Measurements from ENCODE around the gene KRT83.

KRT83 gene

DNA sequence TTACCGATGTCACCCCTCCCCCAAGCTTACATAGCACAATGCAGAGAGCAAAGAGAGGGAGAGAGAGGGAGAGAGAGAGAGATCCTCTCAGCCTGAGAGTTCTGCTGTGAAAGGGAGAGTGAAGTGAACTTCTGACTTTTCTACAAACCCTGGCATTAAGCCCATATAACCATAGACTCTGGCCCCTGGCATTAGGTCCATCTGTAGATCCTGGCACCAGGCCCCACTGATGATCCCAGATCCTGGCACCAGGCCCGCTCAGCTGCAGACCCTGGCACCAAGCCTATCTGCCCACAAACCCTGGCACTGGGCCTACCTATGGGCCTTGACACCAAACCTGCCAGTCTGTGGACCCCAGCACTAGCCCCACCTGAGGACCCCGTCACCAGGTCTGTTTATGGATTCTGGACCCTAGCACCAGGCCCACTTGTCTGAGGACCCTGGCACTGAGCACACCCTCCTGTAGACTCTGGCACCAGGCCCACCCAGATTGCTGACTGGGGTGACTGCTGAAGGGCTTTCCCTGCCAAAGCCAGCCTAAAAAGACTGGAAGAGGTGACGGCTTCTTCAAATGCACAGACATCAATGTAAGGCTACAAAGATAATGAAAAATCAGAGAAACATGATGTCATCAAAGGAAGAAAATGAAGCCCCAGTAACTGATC lies 14.5 kb upstream of the KRT83 start:
- FAIRE-seq (no peak), DNase-seq (ENCODE audit: insufficient read length, low spot score) (no peak)
- TF ChIP-seq POLR2AphosphoS5 (IDR thresholded peaks at IDR 0.05; ENCODE audit: low read depth, low read length): no peak
- no peak for TF ChIP-seq POU2F2 (IDR thresholded peaks at IDR 0.05; ENCODE audit: low read depth, low read length)
- no peak for TF ChIP-seq PAX5 (IDR thresholded peaks at IDR 0.05; ENCODE audit: insufficient read depth, low read length, severe bottlenecking)
- TF ChIP-seq POLR2A (IDR thresholded peaks at IDR 0.05; ENCODE audit: low read depth, low read length): no peak
- no peak for TF ChIP-seq TAF1 (IDR thresholded peaks at IDR 0.05; ENCODE audit: low read depth, low read length)
- no peak for TF ChIP-seq SPI1 (IDR thresholded peaks at IDR 0.05; ENCODE audit: low read depth, low read length)

DNA sequence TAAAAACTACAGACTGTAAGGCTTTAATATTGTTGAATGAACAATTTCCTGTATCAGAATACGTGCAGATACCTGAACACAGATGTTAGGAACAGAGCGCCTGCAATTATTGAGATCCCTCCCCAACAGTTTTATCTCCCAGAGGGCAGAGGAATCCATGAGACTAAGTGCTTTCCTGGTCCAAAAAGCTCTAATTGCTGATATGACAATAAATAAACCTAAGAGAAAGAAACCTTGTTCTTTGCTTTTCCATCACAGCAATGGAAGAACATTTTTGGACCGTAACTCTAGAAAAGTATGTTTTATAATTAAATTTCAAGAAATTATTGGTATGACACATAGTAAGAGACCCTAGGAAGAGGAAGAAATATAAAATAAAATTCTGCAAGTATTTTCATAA lies 13.0 kb upstream of the KRT83 start:
- no peak for FAIRE-seq
- TF ChIP-seq POLR2AphosphoS5 (IDR thresholded peaks at IDR 0.05; ENCODE audit: low read depth, low read length): no peak
- DNase-seq (ENCODE audit: insufficient read length, low spot score): no peak

DNA sequence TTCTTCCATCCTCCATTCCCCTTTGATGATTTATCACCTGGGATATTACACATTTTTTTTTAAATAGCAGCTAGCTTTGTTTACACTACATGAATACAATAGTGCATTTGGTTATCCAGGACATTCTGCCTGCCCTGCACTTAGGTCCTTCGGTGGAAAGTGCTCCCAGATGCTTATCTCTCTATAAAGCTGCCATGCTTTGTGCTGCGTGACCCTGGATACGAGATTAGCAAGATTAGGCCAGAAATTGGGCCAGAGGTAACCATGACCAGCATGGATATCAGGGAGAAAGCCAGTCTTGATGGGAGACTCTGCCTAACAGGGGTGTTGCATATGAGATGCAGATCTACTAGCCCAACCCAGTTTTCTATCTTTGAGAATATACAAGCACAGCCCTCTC lies 12.1 kb upstream of the KRT83 start:
- FAIRE-seq: no peak
- DNase-seq (ENCODE audit: insufficient read length, low spot score): no peak
- TF ChIP-seq SPI1 (IDR thresholded peaks at IDR 0.05; ENCODE audit: low read depth, low read length): no peak
- no peak for TF ChIP-seq PAX5 (IDR thresholded peaks at IDR 0.05; ENCODE audit: insufficient read depth, low read length, severe bottlenecking)
- TF ChIP-seq POLR2AphosphoS5 (IDR thresholded peaks at IDR 0.05; ENCODE audit: low read depth, low read length): no peak
- TF ChIP-seq POU2F2 (IDR thresholded peaks at IDR 0.05; ENCODE audit: low read depth, low read length): no peak
- TF ChIP-seq TAF1 (IDR thresholded peaks at IDR 0.05; ENCODE audit: low read depth, low read length): no peak
- no peak for TF ChIP-seq POLR2A (IDR thresholded peaks at IDR 0.05; ENCODE audit: low read depth, low read length)

DNA sequence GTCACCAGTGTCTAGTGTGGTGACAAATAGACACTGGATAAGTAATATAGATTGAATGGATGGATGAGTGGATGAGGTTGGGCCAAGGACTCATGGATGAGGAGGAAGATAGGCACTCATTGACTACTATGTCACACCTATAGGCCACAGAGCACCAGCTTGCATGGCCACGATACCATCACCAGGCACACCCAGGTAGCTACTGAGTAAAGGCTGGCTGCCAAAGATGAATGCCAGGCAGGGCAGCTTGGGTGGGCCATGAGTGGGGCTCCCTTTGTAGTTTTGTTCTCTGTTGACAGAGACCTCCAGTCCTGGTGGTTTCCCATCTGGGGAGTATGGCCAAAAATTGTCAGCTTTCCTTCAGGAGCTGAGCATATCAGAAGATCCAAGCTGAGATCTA lies 11.2 kb upstream of the KRT83 start:
- no peak for TF ChIP-seq POU2F2 (IDR thresholded peaks at IDR 0.05; ENCODE audit: low read depth, low read length)
- TF ChIP-seq PAX5 (IDR thresholded peaks at IDR 0.05; ENCODE audit: insufficient read depth, low read length, severe bottlenecking): no peak
- no peak for TF ChIP-seq TAF1 (IDR thresholded peaks at IDR 0.05; ENCODE audit: low read depth, low read length)
- TF ChIP-seq POLR2A (IDR thresholded peaks at IDR 0.05; ENCODE audit: low read depth, low read length): no peak
- no peak for TF ChIP-seq POLR2AphosphoS5 (IDR thresholded peaks at IDR 0.05; ENCODE audit: low read depth, low read length)
- TF ChIP-seq SPI1 (IDR thresholded peaks at IDR 0.05; ENCODE audit: low read depth, low read length): no peak
- DNase-seq (ENCODE audit: insufficient read length, low spot score) (no peak), FAIRE-seq (no peak)

DNA sequence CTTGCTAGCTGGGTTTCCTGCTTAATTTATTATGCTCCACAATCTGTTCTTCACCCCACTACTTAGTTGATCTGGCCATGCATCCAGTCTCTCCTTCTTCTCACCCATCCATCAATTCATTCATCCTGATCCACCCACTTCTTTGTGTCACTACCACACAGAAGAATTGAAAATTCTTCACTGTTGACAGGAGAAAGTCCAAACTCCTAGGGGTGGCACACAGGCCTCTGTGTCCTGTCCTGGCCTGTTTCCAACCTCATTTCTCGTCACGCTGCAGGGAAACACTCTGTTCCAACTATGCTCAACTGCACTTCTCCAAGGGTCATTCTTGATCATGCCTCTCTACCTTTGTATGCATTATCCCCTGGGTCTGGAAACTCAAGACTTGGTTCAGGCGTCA lies 10.6 kb upstream of the KRT83 start:
- no peak for TF ChIP-seq PAX5 (IDR thresholded peaks at IDR 0.05; ENCODE audit: insufficient read depth, low read length, severe bottlenecking)
- TF ChIP-seq POLR2AphosphoS5 (IDR thresholded peaks at IDR 0.05; ENCODE audit: low read depth, low read length): no peak
- TF ChIP-seq POLR2A (IDR thresholded peaks at IDR 0.05; ENCODE audit: low read depth, low read length): no peak
- TF ChIP-seq SPI1 (IDR thresholded peaks at IDR 0.05; ENCODE audit: low read depth, low read length): no peak
- no peak for TF ChIP-seq POU2F2 (IDR thresholded peaks at IDR 0.05; ENCODE audit: low read depth, low read length)
- TF ChIP-seq TAF1 (IDR thresholded peaks at IDR 0.05; ENCODE audit: low read depth, low read length): no peak
- FAIRE-seq: no peak
- DNase-seq (ENCODE audit: insufficient read length, low spot score): no peak

DNA sequence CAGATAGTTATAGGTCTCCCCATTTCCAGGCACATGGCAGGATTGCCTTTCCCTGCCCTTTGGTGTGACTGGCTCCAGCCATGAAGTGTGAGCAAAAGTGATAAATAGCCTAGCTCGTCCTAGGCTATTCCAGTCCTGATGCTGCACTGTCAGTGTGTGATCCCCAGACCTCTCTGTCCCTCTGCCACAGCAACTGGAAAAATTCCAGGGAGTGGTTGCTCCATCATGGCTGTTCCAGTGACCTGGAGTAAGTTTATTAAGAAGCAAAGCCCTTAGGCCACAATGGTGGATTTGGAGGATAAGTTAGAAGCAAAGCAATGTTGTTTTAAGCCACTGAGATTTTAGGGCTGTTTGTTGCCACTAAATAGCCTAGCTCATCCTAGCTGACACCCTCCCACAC lies 9.8 kb upstream of the KRT83 start:
- FAIRE-seq: no peak
- TF ChIP-seq TAF1 (IDR thresholded peaks at IDR 0.05; ENCODE audit: low read depth, low read length) (no peak), POLR2AphosphoS5 (IDR thresholded peaks at IDR 0.05; ENCODE audit: low read depth, low read length) (no peak), PAX5 (IDR thresholded peaks at IDR 0.05; ENCODE audit: insufficient read depth, low read length, severe bottlenecking) (no peak), POLR2A (IDR thresholded peaks at IDR 0.05; ENCODE audit: low read depth, low read length) (no peak), POU2F2 (IDR thresholded peaks at IDR 0.05; ENCODE audit: low read depth, low read length) (no peak), SPI1 (IDR thresholded peaks at IDR 0.05; ENCODE audit: low read depth, low read length) (no peak)
- no peak for DNase-seq (ENCODE audit: insufficient read length, low spot score)

DNA sequence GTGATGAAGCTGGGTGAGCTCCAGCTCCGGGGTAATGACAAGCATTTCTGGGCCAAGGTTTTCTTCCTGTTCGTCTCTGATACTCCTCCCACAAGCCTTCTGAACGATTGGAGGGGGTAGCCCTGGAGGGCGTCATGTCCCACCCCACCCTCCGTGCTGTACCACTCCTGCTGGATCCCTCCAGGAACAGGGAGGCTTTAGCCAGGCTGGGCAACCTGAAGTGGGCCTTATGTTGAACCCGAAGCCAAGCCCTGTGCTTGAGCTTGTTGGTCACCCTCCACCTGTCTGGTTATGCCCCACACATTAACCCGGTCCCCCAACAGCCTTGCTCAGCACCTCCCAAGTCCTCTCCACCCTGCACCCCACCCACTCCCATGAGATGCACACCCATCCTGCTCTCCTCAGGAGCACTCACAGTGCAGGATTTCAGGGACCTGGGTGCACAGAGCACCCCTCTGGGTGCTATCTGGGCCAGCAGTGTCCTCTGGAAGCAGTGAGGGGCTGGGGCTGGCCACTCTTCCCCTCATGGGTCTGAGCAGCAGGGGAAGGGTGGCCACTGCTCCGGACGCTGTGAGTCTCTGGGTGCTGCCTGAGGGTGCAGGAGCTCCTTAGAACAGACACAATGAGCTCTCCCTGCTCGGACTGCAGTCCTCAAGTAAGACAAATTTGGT lies 6.8 kb upstream of the KRT83 start:
- FAIRE-seq (no peak), DNase-seq (ENCODE audit: insufficient read length, low spot score) (no peak)
- TF ChIP-seq POLR2A (IDR thresholded peaks at IDR 0.05; ENCODE audit: low read depth, low read length): no peak

DNA sequence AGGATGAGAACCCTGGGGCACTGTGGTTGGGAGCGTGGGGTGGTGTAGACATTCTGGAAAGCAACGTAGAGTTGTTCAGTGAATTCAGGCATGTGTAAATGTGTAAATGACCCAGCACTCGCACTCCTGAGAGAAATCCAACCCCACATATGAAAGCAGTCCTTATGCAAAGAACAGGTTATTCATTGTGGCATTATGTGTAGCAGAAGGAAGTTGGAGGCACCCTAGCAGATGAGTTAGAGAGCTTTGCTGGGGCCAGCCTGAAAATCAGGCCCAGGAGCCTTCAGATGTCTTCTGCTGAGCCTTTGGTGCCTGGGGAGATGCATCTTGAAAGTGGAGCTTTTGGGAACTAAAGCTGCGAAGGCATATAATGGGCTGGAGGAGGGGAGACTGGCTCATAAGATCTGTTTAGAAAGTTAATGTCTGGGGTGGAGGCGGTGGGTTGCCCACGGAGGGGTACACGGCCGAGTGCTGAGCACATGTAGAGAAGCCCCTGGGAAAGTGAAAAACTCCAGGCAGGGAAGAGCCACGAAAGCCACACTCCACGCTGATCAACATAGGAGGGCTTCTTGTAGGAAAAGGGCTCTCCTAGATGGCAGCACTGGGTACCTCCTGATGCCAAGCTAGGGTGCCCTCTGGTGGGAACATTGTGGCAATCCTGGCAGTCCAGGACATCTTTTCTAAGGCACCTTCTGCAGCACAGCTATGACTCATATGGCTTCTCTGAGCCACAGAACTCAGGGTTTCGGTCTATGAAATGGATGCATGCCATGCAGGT lies 6.0 kb upstream of the KRT83 start:
- FAIRE-seq (peak; percentile 96), DNase-seq (ENCODE audit: insufficient read length, low spot score) (peak; percentile 69)
- TF ChIP-seq POLR2A (IDR thresholded peaks at IDR 0.05; ENCODE audit: low read depth, low read length): no peak
- no peak for TF ChIP-seq SPI1 (IDR thresholded peaks at IDR 0.05; ENCODE audit: low read depth, low read length)
- no peak for TF ChIP-seq PAX5 (IDR thresholded peaks at IDR 0.05; ENCODE audit: insufficient read depth, low read length, severe bottlenecking)
- no peak for TF ChIP-seq TAF1 (IDR thresholded peaks at IDR 0.05; ENCODE audit: low read depth, low read length)
- no peak for TF ChIP-seq POU2F2 (IDR thresholded peaks at IDR 0.05; ENCODE audit: low read depth, low read length)
- TF ChIP-seq POLR2AphosphoS5 (IDR thresholded peaks at IDR 0.05; ENCODE audit: low read depth, low read length): no peak

DNA sequence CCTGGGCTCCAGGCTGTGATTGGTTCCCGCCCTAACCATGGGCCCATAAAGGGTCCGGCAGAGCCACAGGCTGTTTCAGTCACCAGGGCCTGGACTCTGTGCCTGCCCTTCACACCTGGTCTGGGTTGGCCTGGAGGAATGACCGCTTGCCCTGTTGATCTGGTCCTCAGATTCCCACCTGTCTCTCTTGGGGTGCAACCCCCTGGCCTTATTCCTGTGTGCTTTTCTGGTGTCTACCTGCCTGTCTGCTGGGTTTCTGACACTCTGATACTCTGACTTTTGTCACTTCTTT lies 2.9 kb upstream of the KRT83 start:
- no peak for DNase-seq (ENCODE audit: insufficient read length, low spot score)
- FAIRE-seq: no peak
- TF ChIP-seq SPI1 (IDR thresholded peaks at IDR 0.05; ENCODE audit: low read depth, low read length): no peak
- TF ChIP-seq POLR2A (IDR thresholded peaks at IDR 0.05; ENCODE audit: low read depth, low read length): no peak
- no peak for TF ChIP-seq POU2F2 (IDR thresholded peaks at IDR 0.05; ENCODE audit: low read depth, low read length)
- no peak for TF ChIP-seq TAF1 (IDR thresholded peaks at IDR 0.05; ENCODE audit: low read depth, low read length)
- no peak for TF ChIP-seq POLR2AphosphoS5 (IDR thresholded peaks at IDR 0.05; ENCODE audit: low read depth, low read length)
- TF ChIP-seq PAX5 (IDR thresholded peaks at IDR 0.05; ENCODE audit: insufficient read depth, low read length, severe bottlenecking): no peak

Data from GM12891 (cell line).